ENCODE data around the gene RNF113A.
"Not testable (repeated sequence)": the region's sequence is repeated elsewhere in the genome, so short reads cannot be mapped to it uniquely, and the experiment has no call there.

RNF113A gene

GRCh38 chrX:119871599-119872395 lies at the start of gene RNF113A, which contains the start of gene NDUFA1:
TSS of gene RNF113A (minus strand) at chrX:119871733. CDS start at chrX:119871613, 120 bp downstream.
TSS of gene NDUFA1 (plus strand) at chrX:119871832. CDS start at chrX:119871912, 80 bp downstream.
- peak; percentile 81 for DNase-seq

GRCh38 chrX:119919835-119920585 lies 48.5 kb upstream of the RNF113A start:
- no peak for DNase-seq

- DNase-seq = no peak
Measured at GRCh38 chrX:119917877-119918276, 46.3 kb upstream of the RNF113A start.

GRCh38 chrX:119916310-119916709 lies 44.8 kb upstream of the RNF113A start:
- no peak for DNase-seq

- DNase-seq = no peak
Measured at GRCh38 chrX:119900976-119901375, 29.4 kb upstream of the RNF113A start.

GRCh38 chrX:119899125-119899524 lies 27.6 kb upstream of the RNF113A start:
- no peak for DNase-seq

- no peak for DNase-seq
Measured at GRCh38 chrX:119895843-119896326, 24.4 kb upstream of the RNF113A start, which contains the start of gene AKAP14. TSS of gene AKAP14 (plus strand) at chrX:119895893. CDS start at chrX:119903224, 7,331 bp downstream.

- not testable (repeated sequence) for DNase-seq
Measured at GRCh38 chrX:119891961-119892692, 20.6 kb upstream of the RNF113A start.

- not testable (repeated sequence) for DNase-seq
Measured at GRCh38 chrX:119890626-119891025, 19.1 kb upstream of the RNF113A start.

GRCh38 chrX:119887721-119888425 lies 16.3 kb upstream of the RNF113A start:
- peak; percentile 35 for DNase-seq

GRCh38 chrX:119885554-119886428 lies 14.3 kb upstream of the RNF113A start:
- no peak for DNase-seq

GRCh38 chrX:119880552-119881437 lies 9.3 kb upstream of the RNF113A start:
- no peak for DNase-seq

GRCh38 chrX:119880076-119880475 lies 8.5 kb upstream of the RNF113A start:
- DNase-seq = no peak

- DNase-seq = no peak
Measured at GRCh38 chrX:119878740-119879139, 7.2 kb upstream of the RNF113A start.

GRCh38 chrX:119871245-119871598 lies 311 bp downstream of the RNF113A start:
- no peak for DNase-seq

- DNase-seq = peak; percentile 15
Measured at GRCh38 chrX:119870626-119871131, 854 bp downstream of the RNF113A start.

GRCh38 chrX:119853444-119853843 lies 18.1 kb downstream of the RNF113A start:
- no peak for DNase-seq

GRCh38 chrX:119852382-119853353 lies 18.9 kb downstream of the RNF113A start, which contains the start of gene UPF3B:
TSS of gene UPF3B (minus strand) at chrX:119852963. CDS start at chrX:119852928, 35 bp downstream.
- peak; percentile 94 for DNase-seq

- no peak for DNase-seq
Measured at GRCh38 chrX:119833905-119834304, 37.6 kb downstream of the RNF113A start.
